Measurements from ENCODE around the gene CEP68. TPM values are rescaled to one million over a fixed set of nuclear protein-coding genes. Genes with fewer than 3 reads are reported as not detected.
"Not testable (repeated sequence)": the region's sequence is repeated elsewhere in the genome, so short reads cannot be mapped to it uniquely, and the experiment has no call there.

CEP68 gene
- total and polyA plus RNA-seq, 12 donors, result 5.6 to 19.3 (median 10.7) TPM

- no peak overlapping the region for H3K4me3 ChIP-seq
- intact Hi-C loops (cut with DNase I), result no loop called here
- WGBS, 4 donors, result 87 to 97% (median 94%) methylated on average over 7 to 8 of the region's 8 CpGs
- H3K27me3 ChIP-seq, result no peaks in the 10 kb centered on the region
- H3K36me3 ChIP-seq (replicated peaks in 1 of 2), result peaks cover 0 to 61% of the 10 kb centered on the region in 2 donors
- TF ChIP-seq POLR2A (IDR thresholded peaks at IDR 0.05), result no peak
- TF ChIP-seq, protein P1, sequence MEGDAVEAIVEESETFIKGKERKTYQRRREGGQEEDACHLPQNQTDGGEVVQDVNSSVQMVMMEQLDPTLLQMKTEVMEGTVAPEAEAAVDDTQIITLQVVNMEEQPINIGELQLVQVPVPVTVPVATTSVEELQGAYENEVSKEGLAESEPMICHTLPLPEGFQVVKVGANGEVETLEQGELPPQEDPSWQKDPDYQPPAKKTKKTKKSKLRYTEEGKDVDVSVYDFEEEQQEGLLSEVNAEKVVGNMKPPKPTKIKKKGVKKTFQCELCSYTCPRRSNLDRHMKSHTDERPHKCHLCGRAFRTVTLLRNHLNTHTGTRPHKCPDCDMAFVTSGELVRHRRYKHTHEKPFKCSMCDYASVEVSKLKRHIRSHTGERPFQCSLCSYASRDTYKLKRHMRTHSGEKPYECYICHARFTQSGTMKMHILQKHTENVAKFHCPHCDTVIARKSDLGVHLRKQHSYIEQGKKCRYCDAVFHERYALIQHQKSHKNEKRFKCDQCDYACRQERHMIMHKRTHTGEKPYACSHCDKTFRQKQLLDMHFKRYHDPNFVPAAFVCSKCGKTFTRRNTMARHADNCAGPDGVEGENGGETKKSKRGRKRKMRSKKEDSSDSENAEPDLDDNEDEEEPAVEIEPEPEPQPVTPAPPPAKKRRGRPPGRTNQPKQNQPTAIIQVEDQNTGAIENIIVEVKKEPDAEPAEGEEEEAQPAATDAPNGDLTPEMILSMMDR (IDR thresholded peaks at IDR 0.05), result no peak
- H3K9me3 ChIP-seq (replicated peaks in 1 of 3), result no peaks in the 10 kb centered on the region
- H3K4me1 ChIP-seq (replicated peaks in 1 of 2), result peaks cover 0 to 20% of the 10 kb centered on the region in 2 donors
- H3K27ac ChIP-seq, result no peak overlapping the region
- no peak for DNase-seq
Measured at GRCh38 chr2:65019675-65020195, 36.5 kb upstream of the CEP68 start.

DNA sequence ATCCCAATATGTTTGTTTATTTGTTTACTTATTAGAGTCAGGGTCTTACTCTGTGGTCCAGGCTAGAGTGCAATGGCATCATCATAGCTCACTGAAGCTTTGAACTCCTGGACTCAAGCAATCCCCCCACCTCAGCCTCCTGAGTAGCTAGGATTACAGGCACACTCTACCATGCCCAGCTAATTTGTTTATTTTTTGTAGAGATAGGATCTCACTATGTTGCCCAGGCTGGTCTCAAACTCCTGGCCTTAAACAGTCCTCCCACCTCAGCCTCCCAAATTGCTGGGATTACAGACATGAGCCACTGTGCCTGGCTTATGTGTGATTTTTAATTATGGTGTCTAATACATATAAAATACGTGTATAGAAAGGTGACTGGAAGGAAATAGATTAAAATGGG lies 36.0 kb upstream of the CEP68 start:
- Histone ChIP-seq H3K4me1 (replicated peaks in 1 of 2) (peaks cover 0 to 20% of the 10 kb centered on the region in 2 donors), H3K36me3 (replicated peaks in 1 of 2) (peaks cover 0 to 61% of the 10 kb centered on the region in 2 donors)
- H3K4me3 ChIP-seq; DNase-seq; H3K9me3 ChIP-seq (replicated peaks in 1 of 3); H3K27ac ChIP-seq; intact Hi-C loops (cut with DNase I); H3K27me3 ChIP-seq: not testable (repeated sequence)
- 89 to 96% (median 92%) methylated on average over 1 of the region's 1 CpG for WGBS, 4 donors

GRCh38 chr2:65020943-65021528 lies 35.2 kb upstream of the CEP68 start:
- H3K4me3 ChIP-seq, result no peak overlapping the region
- peaks cover 0 to 20% of the 10 kb centered on the region in 2 donors for H3K4me1 ChIP-seq (replicated peaks in 1 of 2)
- TF ChIP-seq POLR2A (IDR thresholded peaks at IDR 0.05), result no peak
- TF ChIP-seq, protein P1 (IDR thresholded peaks at IDR 0.05), result no peak
- no peak for DNase-seq
- no peaks in the 10 kb centered on the region for H3K27me3 ChIP-seq
- WGBS, 4 donors, result 50 to 67% (median 61%) methylated on average over 6 to 11 of the region's 11 CpGs
- H3K9me3 ChIP-seq (replicated peaks in 1 of 3), result no peaks in the 10 kb centered on the region
- H3K27ac ChIP-seq, result peak overlapping the region in 1 of 5 donors; percentile 8
- intact Hi-C loops (cut with DNase I), result no loop called here
- peaks cover 0 to 57% of the 10 kb centered on the region in 2 donors for H3K36me3 ChIP-seq (replicated peaks in 1 of 2)

GRCh38 chr2:65021709-65022108 lies 34.5 kb upstream of the CEP68 start:
- peaks cover 0 to 20% of the 10 kb centered on the region in 2 donors for H3K4me1 ChIP-seq (replicated peaks in 1 of 2)
- no peaks in the 10 kb centered on the region for H3K27me3 ChIP-seq
- H3K27ac ChIP-seq, result no peak overlapping the region
- intact Hi-C loops (cut with DNase I), result no loop called here
- TF ChIP-seq POLR2A (IDR thresholded peaks at IDR 0.05), result no peak
- TF ChIP-seq, protein P1 (IDR thresholded peaks at IDR 0.05), result no peak
- peaks cover 0 to 51% of the 10 kb centered on the region in 2 donors for H3K36me3 ChIP-seq (replicated peaks in 1 of 2)
- H3K9me3 ChIP-seq (replicated peaks in 1 of 3), result no peaks in the 10 kb centered on the region
- DNase-seq, result no peak
- no peak overlapping the region for H3K4me3 ChIP-seq
- WGBS, 4 donors, result 73 to 82% (median 80%) methylated on average over 4 of the region's 4 CpGs

- 86 to 94% (median 93%) methylated on average over 6 of the region's 6 CpGs for WGBS, 4 donors
- intact Hi-C loops (cut with DNase I), result no loop called here
- H3K4me3 ChIP-seq, result no peak overlapping the region
- no peaks in the 10 kb centered on the region for H3K9me3 ChIP-seq (replicated peaks in 1 of 3)
- peaks cover 0 to 46% of the 10 kb centered on the region in 2 donors for H3K36me3 ChIP-seq (replicated peaks in 1 of 2)
- H3K27ac ChIP-seq, result no peak overlapping the region
- TF ChIP-seq, protein P1 (IDR thresholded peaks at IDR 0.05), result no peak
- no peak for TF ChIP-seq POLR2A (IDR thresholded peaks at IDR 0.05)
- peaks cover 0 to 20% of the 10 kb centered on the region in 2 donors for H3K4me1 ChIP-seq (replicated peaks in 1 of 2)
- no peak for DNase-seq
- no peaks in the 10 kb centered on the region for H3K27me3 ChIP-seq
Measured at GRCh38 chr2:65022189-65022588, 34.0 kb upstream of the CEP68 start.
